ENCODE data around the gene HSPA13.

DNA sequence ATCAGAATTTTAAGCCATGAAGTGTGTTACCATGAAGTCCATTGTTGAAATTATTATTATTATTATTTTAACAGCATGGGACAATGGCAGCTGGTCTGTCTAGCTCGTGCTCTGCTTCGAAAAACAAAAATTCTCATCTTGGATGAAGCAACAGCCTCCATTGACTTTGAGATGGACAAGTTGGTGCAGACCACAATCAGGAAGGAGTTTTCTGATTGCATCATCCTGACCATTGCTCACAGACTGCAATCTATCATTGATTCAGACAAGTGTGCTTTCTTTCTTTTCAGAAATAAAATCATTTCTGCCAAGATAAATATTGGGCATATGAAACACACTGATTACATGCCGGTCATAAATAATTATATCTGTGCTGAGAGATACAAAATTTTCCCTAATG is 21.0 kb downstream of the HSPA13 start:
- TF ChIP-seq EZH2 (IDR thresholded peaks at IDR 0.05; ENCODE audit: insufficient read depth, poor library complexity, severe bottlenecking) (no peak), EZH2phosphoT487 (IDR thresholded peaks at IDR 0.05; ENCODE audit: insufficient read depth, low read depth) (no peak)

All from GM23248 (cell line).